HEK293 (cell line): Measurements from ENCODE around the gene CDK14.

ENCODE experiments used
- CTCF ChIA-PET: fragments of 350-600 bp; formaldehyde crosslinking; extraction: SDS; loops from one replicate; lab custom pipeline; 2021; ENCODE audit warnings: antibody characterized with exemption; lab: Yijun Ruan, JAX
- POLR2A ChIA-PET: fragments of 300-600 bp; formaldehyde crosslinking; extraction: SDS; loops from one replicate; lab custom pipeline; 2020; ENCODE audit warnings: antibody characterized with exemption, inconsistent platforms; lab: Yijun Ruan, JAX
- H3K27ac ChIP-seq: fragments of 200-500 bp; sonication (Bioruptor generic); 2 replicates; pipeline ENCODE4 v1.5.1; 2014; ENCODE audit warnings: low read depth, low read length, control low read depth, inconsistent platforms; ENCODE audit errors: extremely low read depth
- H3K36me3 ChIP-seq, 2 experiments: fragments of 200-500 bp in 1 of 2; sonication (Bioruptor generic) in 1 of 2; 1 replicate in 1 of 2; 2 replicates in 1 of 2; pipeline ENCODE4 v1.5.1; 2014 to 2017; ENCODE audit warnings: inconsistent platforms in 2 of 2, low read length in 2 of 2; ENCODE audit not compliant: control insufficient read depth in 2 of 2, insufficient read depth in 1 of 2
- H3K4me1 ChIP-seq: fragments of 200-500 bp; sonication (Bioruptor generic); 2 replicates; pipeline ENCODE4 v1.5.1; 2014; ENCODE audit warnings: mild to moderate bottlenecking, low read length, inconsistent platforms; ENCODE audit not compliant: control insufficient read depth, insufficient read depth
- H3K4me3 ChIP-seq: 2 replicates; pipeline ENCODE4 v1.5.1; 2011; ENCODE audit warnings: low read depth, mild to moderate bottlenecking, control low read depth, low read length, moderate library complexity
- H3K9me3 ChIP-seq: fragments of 200-500 bp; sonication (Bioruptor generic); 2 replicates; pipeline ENCODE4 v1.5.1; 2014; ENCODE audit warnings: low read depth, low read length, inconsistent platforms; ENCODE audit not compliant: control insufficient read depth, insufficient read depth
- BCL6B ChIP-seq: fragments of 450-650 bp; formaldehyde crosslinking; IDR thresholded peaks from 2 replicates; pipeline ENCODE4 v1.5.1; 2017; ENCODE audit warnings: missing biosample characterization, missing genetic modification characterization
- HOXC10 ChIP-seq: sonication (generic); formaldehyde crosslinking; IDR thresholded peaks from 2 replicates; pipeline ENCODE4 v1.8.1; 2023; ENCODE audit warnings: mild to moderate bottlenecking, missing genetic modification reagents
- IKZF3 ChIP-seq: fragments of 450-650 bp; IDR thresholded peaks from 2 replicates; pipeline ENCODE4 v1.5.0; 2018; ENCODE audit warnings: missing biosample characterization, mild to moderate bottlenecking, missing genetic modification characterization, moderate library complexity
- OSR2 ChIP-seq: fragments of 450-650 bp; formaldehyde crosslinking; IDR thresholded peaks from 2 replicates; pipeline ENCODE4 v1.5.1; 2016; ENCODE audit warnings: missing biosample characterization, missing genetic modification characterization
- OVOL3 ChIP-seq: fragments of 450-650 bp; formaldehyde crosslinking; IDR thresholded peaks from 2 replicates; pipeline ENCODE4 v1.5.1; 2016; ENCODE audit warnings: missing biosample characterization, missing genetic modification characterization
- SCRT2 ChIP-seq: fragments of 450-650 bp; formaldehyde crosslinking; IDR thresholded peaks from 2 replicates; pipeline ENCODE4 v1.5.1; 2016; ENCODE audit warnings: missing biosample characterization, missing genetic modification characterization
- SP3 ChIP-seq: fragments of 450-650 bp; formaldehyde crosslinking; IDR thresholded peaks from 2 replicates; pipeline ENCODE4 v1.5.1; 2016; ENCODE audit warnings: missing biosample characterization, missing genetic modification characterization
- SP7 ChIP-seq: fragments of 450-650 bp; formaldehyde crosslinking; IDR thresholded peaks from 2 replicates; pipeline ENCODE4 v1.5.1; 2016; ENCODE audit warnings: missing biosample characterization, missing genetic modification characterization
- ZBTB26 ChIP-seq: fragments of 450-650 bp; formaldehyde crosslinking; optimal IDR thresholded peaks from 2 replicates; pipeline ENCODE3; 2016; ENCODE audit warnings: missing biosample characterization, mild to moderate bottlenecking, missing genetic modification characterization
- ZNF133 ChIP-seq: fragments of 450-650 bp; formaldehyde crosslinking; IDR thresholded peaks from 2 replicates; pipeline ENCODE4 v1.5.1; 2016; ENCODE audit warnings: missing biosample characterization, missing genetic modification characterization
- ZNF140 ChIP-seq: fragments of 450-650 bp; formaldehyde crosslinking; IDR thresholded peaks from 2 replicates; pipeline ENCODE4 v1.5.1; 2016; ENCODE audit warnings: missing biosample characterization, missing genetic modification characterization
- ZNF157 ChIP-seq: fragments of 450-650 bp; formaldehyde crosslinking; IDR thresholded peaks from 2 replicates; pipeline ENCODE4 v1.5.1; 2016; ENCODE audit warnings: missing biosample characterization, missing genetic modification characterization
- ZNF16 ChIP-seq: fragments of 450-650 bp; formaldehyde crosslinking; IDR thresholded peaks from 2 replicates; pipeline ENCODE4 v1.5.1; 2016; ENCODE audit warnings: low read depth, missing biosample characterization, missing genetic modification characterization
- ZNF19 ChIP-seq: fragments of 450-650 bp; formaldehyde crosslinking; IDR thresholded peaks from 2 replicates; pipeline ENCODE4; 2016; ENCODE audit warnings: missing biosample characterization, missing genetic modification characterization, low read depth
- ZNF202 ChIP-seq: fragments of 450-650 bp; formaldehyde crosslinking; IDR thresholded peaks from 2 replicates; pipeline ENCODE4 v1.5.1; 2016; ENCODE audit warnings: missing biosample characterization, missing genetic modification characterization, borderline replicate concordance
- ZNF223 ChIP-seq: fragments of 450-650 bp; formaldehyde crosslinking; IDR thresholded peaks from 2 replicates; pipeline ENCODE4 v1.5.1; 2016; ENCODE audit warnings: missing biosample characterization, missing genetic modification characterization
- ZNF26 ChIP-seq: fragments of 450-650 bp; formaldehyde crosslinking; IDR thresholded peaks from 2 replicates; pipeline ENCODE4 v1.5.1; 2016; ENCODE audit warnings: missing biosample characterization, missing genetic modification characterization
- ZNF302 ChIP-seq: fragments of 450-650 bp; formaldehyde crosslinking; IDR thresholded peaks from 2 replicates; pipeline ENCODE4 v1.5.1; 2016; ENCODE audit warnings: missing biosample characterization, missing genetic modification characterization, low read depth
- ZNF48 ChIP-seq: fragments of 450-650 bp; formaldehyde crosslinking; IDR thresholded peaks from 2 replicates; pipeline ENCODE4 v1.5.1; 2016; ENCODE audit warnings: missing biosample characterization, missing genetic modification characterization
- ZNF513 ChIP-seq: fragments of 450-650 bp; IDR thresholded peaks from 2 replicates; pipeline ENCODE4 v1.5.1; 2018; ENCODE audit warnings: missing biosample characterization, missing genetic modification characterization
- ZNF514 ChIP-seq: fragments of 450-650 bp; formaldehyde crosslinking; IDR thresholded peaks from 2 replicates; pipeline ENCODE4 v1.5.1; 2016; ENCODE audit warnings: missing biosample characterization, missing genetic modification characterization
- ZNF521 ChIP-seq: fragments of 450-650 bp; formaldehyde crosslinking; IDR thresholded peaks from 2 replicates; pipeline ENCODE4 v1.5.1; 2017; ENCODE audit warnings: missing biosample characterization, mild to moderate bottlenecking, missing genetic modification characterization
- ZNF580 ChIP-seq: fragments of 450-650 bp; formaldehyde crosslinking; IDR thresholded peaks from 2 replicates; pipeline ENCODE4 v1.5.1; 2016; ENCODE audit warnings: missing biosample characterization, missing genetic modification characterization
- ZNF585B ChIP-seq: fragments of 450-650 bp; formaldehyde crosslinking; IDR thresholded peaks from 2 replicates; pipeline ENCODE4 v1.5.1; 2016; ENCODE audit warnings: missing biosample characterization, missing genetic modification characterization
- ZNF596 ChIP-seq: fragments of 450-650 bp; IDR thresholded peaks from 2 replicates; pipeline ENCODE4 v1.5.0; 2018; ENCODE audit warnings: missing biosample characterization, mild to moderate bottlenecking, missing genetic modification characterization, moderate library complexity
- ZNF600 ChIP-seq: fragments of 450-650 bp; formaldehyde crosslinking; IDR thresholded peaks from 2 replicates; pipeline ENCODE4 v1.5.1; 2016; ENCODE audit warnings: missing biosample characterization, missing genetic modification characterization
- ZNF624 ChIP-seq: fragments of 450-650 bp; formaldehyde crosslinking; IDR thresholded peaks from 2 replicates; pipeline ENCODE4 v1.5.1; 2017; ENCODE audit warnings: missing biosample characterization, missing genetic modification characterization
- ZNF704 ChIP-seq: fragments of 450-650 bp; formaldehyde crosslinking; IDR thresholded peaks from 2 replicates; pipeline ENCODE4 v1.5.1; 2016; ENCODE audit warnings: missing biosample characterization, missing genetic modification characterization
- ZNF791 ChIP-seq: fragments of 450-650 bp; formaldehyde crosslinking; IDR thresholded peaks from 2 replicates; pipeline ENCODE4 v1.5.1; 2016; ENCODE audit warnings: missing biosample characterization, missing genetic modification characterization
- ZXDB ChIP-seq: fragments of 450-650 bp; formaldehyde crosslinking; IDR thresholded peaks from 2 replicates; pipeline ENCODE4 v1.5.1; 2016; ENCODE audit warnings: missing biosample characterization, missing genetic modification characterization

The CDK14 gene

GRCh38 chr7:90777886-90778285, 181.8 kb downstream of the CDK14 start:
- H3K4me1 ChIP-seq: no peaks in the 10 kb centered on the region
- no peaks in the 10 kb centered on the region for H3K36me3 ChIP-seq
- ChIA-PET CTCF (no interaction called here), POLR2A (no interaction called here)
- H3K4me3 ChIP-seq: no peak overlapping the region
- no peaks in the 10 kb centered on the region for H3K9me3 ChIP-seq
- no peak for TF ChIP-seq ZXDB (tag by site-specific recombination)
- no peak for TF ChIP-seq ZNF791
- no peak for TF ChIP-seq SP3 (tag by site-specific recombination)
- no peak for TF ChIP-seq ZBTB26 (tag by site-specific recombination)
- TF ChIP-seq ZNF521 (tag by site-specific recombination): no peak
- TF ChIP-seq ZNF16: no peak
- TF ChIP-seq ZNF513: no peak
- TF ChIP-seq HOXC10 (CRISPR knock-in tag): no peak
- TF ChIP-seq ZNF48: no peak
- no peak for TF ChIP-seq ZNF133 (tag by site-specific recombination)
- H3K27ac ChIP-seq: no peak overlapping the region

- POLR2A ChIA-PET: no interaction called here
- no peak overlapping the region for H3K27ac ChIP-seq
Measured at GRCh38 chr7:90788052-90788451, 191.9 kb downstream of the CDK14 start.

GRCh38 chr7:90789736-90790306, 193.7 kb downstream of the CDK14 start:
- POLR2A ChIA-PET: no interaction called here
- CTCF ChIA-PET: no interaction called here
- H3K9me3 ChIP-seq: no peaks in the 10 kb centered on the region
- H3K36me3 ChIP-seq: no peaks in the 10 kb centered on the region
- H3K27ac ChIP-seq: no peak overlapping the region
- H3K4me1 ChIP-seq: no peaks in the 10 kb centered on the region
- no peak overlapping the region for H3K4me3 ChIP-seq
- TF ChIP-seq ZNF600 (tag by site-specific recombination) (no peak), ZNF302 (tag by site-specific recombination) (no peak), ZNF624 (tag by site-specific recombination) (no peak), IKZF3 (tag by site-specific recombination) (no peak), ZNF157 (no peak), BCL6B (no peak), ZNF140 (tag by site-specific recombination) (no peak), ZNF19 (tag by site-specific recombination) (no peak), ZNF704 (no peak)

More at GRCh38 chr7:90788052-90788451, 191.9 kb downstream of the CDK14 start:
- Histone ChIP-seq H3K9me3 (no peaks in the 10 kb centered on the region), H3K4me3 (no peak overlapping the region), H3K36me3 (no peaks in the 10 kb centered on the region)
- no peak for TF ChIP-seq ZNF514 (tag by site-specific recombination)
- no peak for TF ChIP-seq OSR2 (tag by site-specific recombination)
- no peak for TF ChIP-seq ZNF580 (tag by site-specific recombination)
- TF ChIP-seq ZNF585B (tag by site-specific recombination): no peak
- TF ChIP-seq SCRT2 (tag by site-specific recombination): no peak
- TF ChIP-seq SP7: no peak
- TF ChIP-seq ZNF596: no peak
- no peak for TF ChIP-seq ZNF202 (tag by site-specific recombination)
- no peak for TF ChIP-seq ZNF26 (tag by site-specific recombination)
- no peak for TF ChIP-seq ZNF223 (tag by site-specific recombination)
- no peak for TF ChIP-seq OVOL3 (tag by site-specific recombination)
- TF ChIP-seq, all 188 proteins: peak for 0
- CTCF ChIA-PET: interaction anchor here (0.6 kb wide), 1 partner anchor 15 kb away, joined by 3 read pairs; no protein-coding TSS in a partner anchor
- H3K4me1 ChIP-seq: no peaks in the 10 kb centered on the region
